HL-60 (cell line): ENCODE data around the gene GFY.

Experiments
- POLR2AphosphoS5 ChIP-seq: IDR thresholded peaks from 2 replicates; pipeline ENCODE4 v1.6.1; 2012; ENCODE audit warnings: low read depth
- TF ChIP-seq, protein P1 (sequence below): IDR thresholded peaks from one replicate; pipeline ENCODE4 v1.5.1; 2011; ENCODE audit warnings: low read length, control low read depth, inconsistent platforms; ENCODE audit not compliant: insufficient read depth

DNA sequence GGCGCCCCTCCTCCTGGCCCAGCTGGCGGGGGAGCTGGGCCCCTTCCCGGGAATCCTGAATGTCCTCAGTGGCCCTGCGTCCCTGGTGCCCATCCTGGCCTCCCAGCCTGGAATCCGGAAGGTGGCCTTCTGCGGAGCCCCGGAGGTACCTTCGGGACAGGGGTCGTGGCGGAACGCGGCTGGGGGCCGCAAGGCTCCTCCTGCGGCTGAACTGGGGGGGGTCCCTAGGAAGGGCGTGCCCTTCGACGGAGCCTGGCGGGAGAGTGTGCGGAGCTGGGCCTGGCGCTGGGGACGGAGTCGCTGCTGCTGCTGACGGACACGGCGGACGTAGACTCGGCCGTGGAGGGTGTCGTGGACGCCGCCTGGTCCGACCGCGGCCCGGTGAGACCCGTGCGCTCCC is 36.5 kb downstream of the GFY start:
- TF ChIP-seq, protein P1, sequence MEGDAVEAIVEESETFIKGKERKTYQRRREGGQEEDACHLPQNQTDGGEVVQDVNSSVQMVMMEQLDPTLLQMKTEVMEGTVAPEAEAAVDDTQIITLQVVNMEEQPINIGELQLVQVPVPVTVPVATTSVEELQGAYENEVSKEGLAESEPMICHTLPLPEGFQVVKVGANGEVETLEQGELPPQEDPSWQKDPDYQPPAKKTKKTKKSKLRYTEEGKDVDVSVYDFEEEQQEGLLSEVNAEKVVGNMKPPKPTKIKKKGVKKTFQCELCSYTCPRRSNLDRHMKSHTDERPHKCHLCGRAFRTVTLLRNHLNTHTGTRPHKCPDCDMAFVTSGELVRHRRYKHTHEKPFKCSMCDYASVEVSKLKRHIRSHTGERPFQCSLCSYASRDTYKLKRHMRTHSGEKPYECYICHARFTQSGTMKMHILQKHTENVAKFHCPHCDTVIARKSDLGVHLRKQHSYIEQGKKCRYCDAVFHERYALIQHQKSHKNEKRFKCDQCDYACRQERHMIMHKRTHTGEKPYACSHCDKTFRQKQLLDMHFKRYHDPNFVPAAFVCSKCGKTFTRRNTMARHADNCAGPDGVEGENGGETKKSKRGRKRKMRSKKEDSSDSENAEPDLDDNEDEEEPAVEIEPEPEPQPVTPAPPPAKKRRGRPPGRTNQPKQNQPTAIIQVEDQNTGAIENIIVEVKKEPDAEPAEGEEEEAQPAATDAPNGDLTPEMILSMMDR, result no peak
- no peak for TF ChIP-seq POLR2AphosphoS5
